Measurements from ENCODE around the gene KHDRBS1. TPM values are rescaled to one million over a fixed set of nuclear protein-coding genes. Genes with fewer than 3 reads are reported as not detected.

The KHDRBS1 gene
- total and polyA plus RNA-seq, 9 of the 15 experiments (the other 6 are each of a cell fraction or from before 2014, with no cell fraction given): 48.4 to 257 (median 114) TPM

- TF ChIP-seq RHOXF2B (CRISPR knock-in tag; conservative IDR thresholded peaks at IDR 0.05): no peak
Observed at GRCh38 chr1:32045772-32046171, 32.1 kb downstream of the KHDRBS1 start (continued).

- in situ Hi-C loops (cut with MboI) (no loop called here), intact Hi-C loops (cut with micrococcal nuclease) (no loop called here)
- ATAC-seq (no peak), DNase-seq (ENCODE audit: extremely low read depth in 1 of 4, low spot score in 3 of 4) (no peak), FAIRE-seq (no peak)
- H3K9me3 ChIP-seq (replicated peaks; ENCODE audit: control insufficient read depth, insufficient read depth, low read depth, low read length): no peaks in the 10 kb centered on the region
- POLR2A ChIA-PET: interaction anchor here (0.6 to 3.0 kb wide), 3 partner anchors 12 to 163 kb away, joined by 3 to 14 read pairs (median 3); no protein-coding TSS in a partner anchor
- H3K36me3 ChIP-seq (ENCODE audit: control insufficient read depth, insufficient read depth, low read length): peaks cover 60% of the 10 kb centered on the region
- H4K20me1 ChIP-seq (replicated peaks; ENCODE audit: control insufficient read depth, insufficient read depth, low read length): no peaks in the 10 kb centered on the region
- CTCF ChIA-PET (ENCODE audit: low intra/inter-chr PET ratio): no interaction called here
- H3K27me3 ChIP-seq (ENCODE audit: control insufficient read depth in 2 of 2, insufficient read depth in 2 of 2, low read length in 2 of 2): no peaks in the 10 kb centered on the region
- H3K9ac ChIP-seq (ENCODE audit: insufficient read depth in 1 of 2, low read depth in 2 of 2, low read length in 2 of 2): no peak overlapping the region
- no peak overlapping the region for H3K27ac ChIP-seq (ENCODE audit: extremely low read depth, low read depth, low read length)
- no peak overlapping the region for H3K4me3 ChIP-seq
- no peaks in the 10 kb centered on the region for H3K4me1 ChIP-seq (replicated peaks in 1 of 2; ENCODE audit: control insufficient read depth in 2 of 2, insufficient read depth in 2 of 2, low read length in 2 of 2)
- BruUV-seq (replicated peaks): no TSS peak
- no peaks in the 10 kb centered on the region for H3K9me1 ChIP-seq (ENCODE audit: control insufficient read depth, insufficient read depth, low read length)
- TF ChIP-seq SP1 (CRISPR knock-in tag; IDR thresholded peaks at IDR 0.05): no peak
- TF ChIP-seq ESRRB (CRISPR knock-in tag; IDR thresholded peaks at IDR 0.05; ENCODE audit: borderline replicate concordance): no peak
- no peak for TF ChIP-seq ZFX (CRISPR knock-in tag; IDR thresholded peaks at IDR 0.05)
- TF ChIP-seq ZBTB40 (IDR thresholded peaks at IDR 0.05): no peak
- TF ChIP-seq ZBTB40 (CRISPR knock-in tag; IDR thresholded peaks at IDR 0.05): no peak
- H3K79me2 ChIP-seq (ENCODE audit: control insufficient read depth, insufficient read depth, low read length): no peaks in the 10 kb centered on the region
- H2AFZ ChIP-seq (ENCODE audit: low read depth, low read length): no peak overlapping the region
- no peak overlapping the region for H3K4me2 ChIP-seq (ENCODE audit: insufficient read depth, low read length)
Observed at GRCh38 chr1:32047701-32048100, 34.0 kb downstream of the KHDRBS1 start.

Measured in K562 (cell line).